HG03196 (cell line): ENCODE measurements around the gene CLEC14A.

Experiments
- ATAC-seq: cut with Tn5 transposase; IDR thresholded peaks from one replicate; pipeline ENCODE4 v1.9.1; 2021; ENCODE audit not compliant: unreplicated experiment

CLEC14A gene

GRCh38 chr14:38248321-38249028 lies 7.4 kb downstream of the CLEC14A start:
- ATAC-seq = no peak

DNA sequence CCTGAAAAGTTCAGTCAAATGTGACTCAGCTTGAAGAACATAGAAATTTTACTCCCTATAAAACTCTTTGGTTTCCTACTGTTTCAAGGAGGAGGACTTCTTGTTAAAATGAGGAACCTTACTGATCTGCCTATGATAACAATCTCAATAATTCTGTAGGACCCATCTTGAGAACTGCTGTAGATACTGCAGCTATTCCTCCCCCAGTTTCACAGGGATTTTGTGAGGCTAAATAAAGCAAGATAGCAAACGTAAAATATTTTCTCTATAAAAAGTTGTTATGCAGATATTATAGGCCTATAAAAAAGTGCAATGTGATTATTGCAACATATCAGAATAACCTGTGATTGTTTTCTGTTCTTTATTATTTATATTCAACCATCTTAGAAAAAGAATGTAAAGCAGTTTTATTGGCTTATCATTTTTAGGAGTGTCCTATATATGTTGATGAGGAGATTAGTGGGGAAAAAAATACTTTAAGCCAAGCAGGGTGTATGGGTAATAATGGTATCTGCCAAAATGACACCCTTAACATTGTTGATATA lies 12.1 kb downstream of the CLEC14A start:
- ATAC-seq = no peak

DNA sequence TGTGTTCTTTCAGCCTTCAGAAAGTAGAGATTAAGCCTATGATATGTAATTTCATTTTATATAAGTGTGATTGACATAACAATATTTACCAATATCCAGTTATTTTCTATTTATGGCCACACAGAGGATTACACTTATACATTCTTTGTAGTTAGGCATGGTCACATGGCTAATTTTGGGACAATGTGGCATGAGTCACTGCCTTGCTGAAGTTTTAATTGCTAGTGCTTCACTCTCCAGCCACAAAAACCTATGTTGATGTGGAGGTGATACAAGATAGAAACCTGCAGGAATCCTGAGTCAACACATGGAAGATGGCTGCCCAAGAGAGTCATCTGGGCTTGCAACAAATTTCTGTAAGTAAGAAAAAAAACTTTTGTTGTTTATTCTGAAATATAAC lies 17.0 kb downstream of the CLEC14A start:
- no peak for ATAC-seq

DNA sequence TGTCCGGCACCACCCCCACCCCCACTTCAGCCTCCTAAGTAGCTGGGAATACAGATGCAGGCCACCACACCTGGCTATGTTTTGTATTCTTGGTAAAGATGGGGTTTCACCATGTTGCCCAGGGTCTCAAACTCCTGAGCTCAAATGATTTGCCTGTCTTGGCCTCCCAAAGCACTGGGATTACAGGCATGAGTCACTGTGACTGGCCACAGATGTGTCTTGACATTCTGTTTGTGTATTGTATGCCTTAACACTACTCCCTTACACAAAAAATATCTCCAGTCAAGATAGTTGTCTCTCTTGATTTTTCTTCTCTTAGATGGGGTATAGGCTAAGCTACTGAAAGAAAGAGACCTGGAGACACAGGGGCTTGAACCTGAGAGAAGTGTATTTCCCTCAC lies 17.6 kb downstream of the CLEC14A start:
- ATAC-seq = no peak

GRCh38 chr14:38233218-38233617 lies 22.7 kb downstream of the CLEC14A start:
- ATAC-seq = no peak

DNA sequence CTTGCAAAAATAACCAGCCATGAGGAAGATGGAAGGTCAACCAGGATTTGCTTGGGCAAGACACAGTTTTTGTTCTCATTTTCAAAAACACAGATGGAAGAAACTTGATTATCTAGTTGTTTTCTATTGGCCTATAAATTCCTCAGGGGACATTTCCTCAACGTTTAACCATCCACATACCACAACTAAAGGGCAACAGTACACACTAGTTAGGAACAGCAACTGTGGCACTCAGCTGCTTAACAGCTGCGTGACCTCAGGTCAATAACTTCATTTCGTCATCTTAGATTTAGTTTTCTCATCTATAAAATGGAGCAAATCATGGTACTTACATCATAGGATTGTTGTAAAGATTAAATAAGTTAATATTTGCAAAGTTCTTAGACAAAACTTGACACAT lies 29.5 kb downstream of the CLEC14A start:
- ATAC-seq = no peak

GRCh38 chr14:38225946-38226345 lies 29.9 kb downstream of the CLEC14A start:
- no peak for ATAC-seq

- ATAC-seq = no peak
Measured at GRCh38 chr14:38224338-38224737, 31.6 kb downstream of the CLEC14A start.

- no peak for ATAC-seq
Measured at GRCh38 chr14:38221077-38221476, 34.8 kb downstream of the CLEC14A start.

- no peak for ATAC-seq
Measured at GRCh38 chr14:38217553-38217952, 38.3 kb downstream of the CLEC14A start.

GRCh38 chr14:38213001-38213400 lies 42.9 kb downstream of the CLEC14A start:
- ATAC-seq = no peak

DNA sequence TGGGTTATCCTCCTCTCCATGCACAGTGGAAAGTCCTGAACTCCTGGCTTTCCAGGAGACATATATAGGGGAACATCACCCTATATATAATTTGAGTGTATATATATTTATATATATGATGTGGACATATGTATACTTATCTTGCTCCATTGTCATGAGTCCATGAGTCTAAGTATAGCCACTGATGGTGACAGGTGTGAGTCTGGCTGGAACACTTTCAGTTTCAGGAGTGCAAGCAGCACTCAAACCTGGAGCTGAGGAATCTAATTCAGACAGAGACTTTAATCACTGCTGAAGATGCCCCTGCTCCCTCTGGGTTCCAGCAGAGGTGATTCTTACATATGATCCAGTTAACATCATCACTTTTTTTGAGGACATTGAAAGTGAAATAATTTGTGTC lies 43.8 kb downstream of the CLEC14A start:
- no peak for ATAC-seq

GRCh38 chr14:38211255-38211735 lies 44.6 kb downstream of the CLEC14A start:
- ATAC-seq = no peak

- no peak for ATAC-seq
Measured at GRCh38 chr14:38210587-38211216, 45.2 kb downstream of the CLEC14A start.

DNA sequence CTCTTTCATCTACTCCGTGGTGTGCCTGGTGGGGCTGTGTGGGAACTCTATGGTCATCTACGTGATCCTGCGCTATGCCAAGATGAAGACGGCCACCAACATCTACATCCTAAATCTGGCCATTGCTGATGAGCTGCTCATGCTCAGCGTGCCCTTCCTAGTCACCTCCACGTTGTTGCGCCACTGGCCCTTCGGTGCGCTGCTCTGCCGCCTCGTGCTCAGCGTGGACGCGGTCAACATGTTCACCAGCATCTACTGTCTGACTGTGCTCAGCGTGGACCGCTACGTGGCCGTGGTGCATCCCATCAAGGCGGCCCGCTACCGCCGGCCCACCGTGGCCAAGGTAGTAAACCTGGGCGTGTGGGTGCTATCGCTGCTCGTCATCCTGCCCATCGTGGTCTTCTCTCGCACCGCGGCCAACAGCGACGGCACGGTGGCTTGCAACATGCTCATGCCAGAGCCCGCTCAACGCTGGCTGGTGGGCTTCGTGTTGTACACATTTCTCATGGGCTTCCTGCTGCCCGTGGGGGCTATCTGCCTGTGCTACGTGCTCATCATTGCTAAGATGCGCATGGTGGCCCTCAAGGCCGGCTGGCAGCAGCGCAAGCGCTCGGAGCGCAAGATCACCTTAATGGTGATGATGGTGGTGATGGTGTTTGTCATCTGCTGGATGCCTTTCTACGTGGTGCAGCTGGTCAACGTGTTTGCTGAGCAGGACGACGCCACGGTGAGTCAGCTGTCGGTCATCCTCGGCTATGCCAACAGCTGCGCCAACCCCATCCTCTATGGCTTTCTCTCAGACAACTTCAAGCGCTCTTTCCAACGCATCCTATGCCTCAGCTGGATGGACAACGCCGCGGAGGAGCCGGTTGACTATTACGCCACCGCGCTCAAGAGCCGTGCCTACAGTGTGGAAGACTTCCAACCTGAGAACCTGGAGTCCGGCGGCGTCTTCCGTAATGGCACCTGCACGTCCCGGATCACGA lies 46.0 kb downstream of the CLEC14A start:
- no peak for ATAC-seq

- ATAC-seq = no peak
Measured at GRCh38 chr14:38208618-38209562, 47.0 kb downstream of the CLEC14A start.

DNA sequence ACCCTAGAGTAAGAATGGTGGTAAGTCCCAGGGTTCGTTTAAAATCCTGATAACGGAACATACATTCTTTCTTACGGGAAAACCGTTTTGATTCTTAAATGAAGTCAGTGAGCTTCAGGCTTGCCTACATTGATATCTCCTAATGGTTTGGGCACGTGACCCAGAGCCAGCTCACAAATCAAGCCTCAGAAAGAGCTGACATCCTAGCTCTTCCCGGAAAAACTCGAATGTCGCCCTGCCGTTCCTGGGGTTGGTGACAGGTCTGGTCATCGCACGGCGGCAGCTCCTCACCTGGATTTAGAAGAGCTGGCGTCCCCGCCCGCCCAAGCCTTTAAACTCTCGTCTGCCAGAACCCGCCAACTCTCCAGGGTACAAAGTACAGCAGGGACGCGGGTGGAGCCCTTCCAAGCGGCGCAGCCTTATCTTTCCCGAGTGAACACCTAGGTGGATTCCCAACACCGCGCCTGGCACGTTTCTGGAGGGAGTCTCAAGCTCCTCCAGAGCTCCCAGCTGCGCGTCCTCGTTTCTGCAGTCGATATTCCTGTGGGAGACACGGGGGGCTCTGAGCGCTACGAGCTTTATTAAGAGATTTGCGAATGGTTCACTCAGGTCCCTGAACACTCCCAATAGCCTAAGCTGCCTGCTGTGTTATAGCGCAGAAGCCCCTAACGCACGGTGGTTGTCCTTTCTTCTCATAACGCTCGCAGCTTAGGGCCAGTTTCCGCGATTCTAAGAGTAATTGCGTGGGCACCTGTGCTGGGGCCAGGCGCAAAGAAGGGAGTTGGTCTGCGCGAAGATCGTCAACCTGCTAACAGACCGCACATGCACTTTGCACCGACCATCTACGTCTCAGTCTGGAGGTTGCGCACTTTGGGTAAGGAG lies 47.9 kb downstream of the CLEC14A start, which contains the start of gene SSTR1:
Gene SSTR1, plus strand, starts transcription at position 169 of the 882 bp plus-strand sequence. CDS start 1,486 bp downstream, outside the sequence.
- ATAC-seq = no peak

GRCh38 chr14:38207377-38207735 lies 48.5 kb downstream of the CLEC14A start:
- no peak for ATAC-seq
